SK-N-SH treated with all-trans-retinoic acid at 6 μM for 48 hours (cell line): ENCODE measurements around the gene MYH13.

Experiments
- ARNTL ChIP-seq: fragments of 450-650 bp; formaldehyde crosslinking; IDR thresholded peaks from 2 replicates; pipeline ENCODE4 v1.5.0; 2020; ENCODE audit warnings: low read depth, mild to moderate bottlenecking, moderate library complexity, borderline replicate concordance
- GLIS3 ChIP-seq: fragments of 250-450 bp; sonication (Bioruptor Pico); IDR thresholded peaks from 2 replicates; pipeline ENCODE4 v1.5.0; 2020; ENCODE audit warnings: mild to moderate bottlenecking, moderate library complexity
- OSR1 ChIP-seq: fragments of 250-450 bp; sonication (Bioruptor Pico); IDR thresholded peaks from 2 replicates; pipeline ENCODE4 v1.8.0; 2022; ENCODE audit warnings: moderate library complexity, mild to moderate bottlenecking, inconsistent platforms
- PPARA ChIP-seq: fragments of 250-450 bp; sonication (Bioruptor Pico); IDR thresholded peaks from 2 replicates; pipeline ENCODE4 v1.5.0; 2020; ENCODE audit warnings: mild to moderate bottlenecking, borderline replicate concordance
- TOX ChIP-seq: fragments of 250-450 bp; sonication (Bioruptor Pico); IDR thresholded peaks from 2 replicates; pipeline ENCODE4 v1.8.0; 2021; ENCODE audit warnings: mild to moderate bottlenecking, moderate library complexity, borderline replicate concordance
- ZC3H10 ChIP-seq: fragments of 250-450 bp; sonication (Bioruptor Pico); IDR thresholded peaks from 2 replicates; pipeline ENCODE4 v1.5.1; 2021; ENCODE audit warnings: mild to moderate bottlenecking, moderate library complexity
- ZFP30 ChIP-seq: fragments of 450-650 bp; formaldehyde crosslinking; IDR thresholded peaks from 2 replicates; pipeline ENCODE4 v1.5.0; 2022; ENCODE audit warnings: mild to moderate bottlenecking, moderate library complexity
- ZNF70 ChIP-seq: fragments of 450-650 bp; formaldehyde crosslinking; IDR thresholded peaks from 2 replicates; pipeline ENCODE4 v1.5.0; 2020; ENCODE audit warnings: mild to moderate bottlenecking, moderate library complexity
- TF ChIP-seq, protein P1 (sequence below): fragments of 250-450 bp; sonication (Bioruptor Pico); IDR thresholded peaks from 2 replicates; pipeline ENCODE4 v1.5.0; 2020; ENCODE audit warnings: mild to moderate bottlenecking, moderate library complexity

DNA sequence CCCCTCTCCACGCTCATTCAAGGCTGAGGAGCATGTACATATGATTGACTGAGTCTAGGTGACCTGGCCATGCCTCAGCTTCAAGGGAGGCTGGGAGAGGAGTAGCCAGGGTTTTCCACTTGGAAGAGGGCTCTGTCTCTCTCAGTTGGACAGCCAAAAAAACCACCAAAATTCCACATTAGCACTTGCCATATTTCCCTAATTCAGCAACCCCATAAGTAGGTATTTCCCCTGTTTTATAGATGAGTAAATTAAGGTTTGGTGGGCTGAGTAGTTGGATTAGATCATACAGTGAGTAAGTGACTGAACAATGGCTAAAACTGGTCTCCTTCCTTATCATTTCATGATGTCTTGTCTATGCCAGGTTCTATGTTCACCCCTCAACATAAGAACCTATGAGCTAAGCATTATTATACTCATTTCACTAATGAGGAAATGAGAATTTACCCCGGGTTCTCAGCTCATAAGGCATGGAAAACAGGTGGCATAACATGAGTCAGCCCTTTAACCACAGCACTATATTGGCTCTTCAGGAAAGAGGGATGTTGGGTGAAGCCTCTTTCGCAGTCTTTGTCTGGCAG lies 106.4 kb downstream of the MYH13 start:
- TF ChIP-seq ZC3H10 (CRISPR knock-in tag) (no peak), TOX (no peak), ZNF70 (CRISPR knock-in tag) (no peak), PPARA (CRISPR knock-in tag) (no peak), OSR1 (CRISPR knock-in tag) (no peak), ARNTL (CRISPR knock-in tag) (no peak), ZFP30 (CRISPR knock-in tag) (no peak), GLIS3 (no peak)
- TF ChIP-seq, protein P1, sequence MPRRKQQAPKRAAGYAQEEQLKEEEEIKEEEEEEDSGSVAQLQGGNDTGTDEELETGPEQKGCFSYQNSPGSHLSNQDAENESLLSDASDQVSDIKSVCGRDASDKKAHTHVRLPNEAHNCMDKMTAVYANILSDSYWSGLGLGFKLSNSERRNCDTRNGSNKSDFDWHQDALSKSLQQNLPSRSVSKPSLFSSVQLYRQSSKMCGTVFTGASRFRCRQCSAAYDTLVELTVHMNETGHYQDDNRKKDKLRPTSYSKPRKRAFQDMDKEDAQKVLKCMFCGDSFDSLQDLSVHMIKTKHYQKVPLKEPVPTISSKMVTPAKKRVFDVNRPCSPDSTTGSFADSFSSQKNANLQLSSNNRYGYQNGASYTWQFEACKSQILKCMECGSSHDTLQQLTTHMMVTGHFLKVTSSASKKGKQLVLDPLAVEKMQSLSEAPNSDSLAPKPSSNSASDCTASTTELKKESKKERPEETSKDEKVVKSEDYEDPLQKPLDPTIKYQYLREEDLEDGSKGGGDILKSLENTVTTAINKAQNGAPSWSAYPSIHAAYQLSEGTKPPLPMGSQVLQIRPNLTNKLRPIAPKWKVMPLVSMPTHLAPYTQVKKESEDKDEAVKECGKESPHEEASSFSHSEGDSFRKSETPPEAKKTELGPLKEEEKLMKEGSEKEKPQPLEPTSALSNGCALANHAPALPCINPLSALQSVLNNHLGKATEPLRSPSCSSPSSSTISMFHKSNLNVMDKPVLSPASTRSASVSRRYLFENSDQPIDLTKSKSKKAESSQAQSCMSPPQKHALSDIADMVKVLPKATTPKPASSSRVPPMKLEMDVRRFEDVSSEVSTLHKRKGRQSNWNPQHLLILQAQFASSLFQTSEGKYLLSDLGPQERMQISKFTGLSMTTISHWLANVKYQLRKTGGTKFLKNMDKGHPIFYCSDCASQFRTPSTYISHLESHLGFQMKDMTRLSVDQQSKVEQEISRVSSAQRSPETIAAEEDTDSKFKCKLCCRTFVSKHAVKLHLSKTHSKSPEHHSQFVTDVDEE (CRISPR knock-in tag): no peak
